Erythroblast (primary cell): ENCODE results near the gene LDB3.

Source experiments
- GATA1 ChIP-seq: IDR thresholded peaks from 2 replicates; pipeline ENCODE4 v1.6.1; 2011; ENCODE audit warnings: low read depth, mild to moderate bottlenecking, control low read depth, low read length, moderate library complexity
- POLR2A ChIP-seq: IDR thresholded peaks from 2 replicates; pipeline ENCODE4 v1.6.1; 2011; ENCODE audit warnings: mild to moderate bottlenecking, low read length

DNA sequence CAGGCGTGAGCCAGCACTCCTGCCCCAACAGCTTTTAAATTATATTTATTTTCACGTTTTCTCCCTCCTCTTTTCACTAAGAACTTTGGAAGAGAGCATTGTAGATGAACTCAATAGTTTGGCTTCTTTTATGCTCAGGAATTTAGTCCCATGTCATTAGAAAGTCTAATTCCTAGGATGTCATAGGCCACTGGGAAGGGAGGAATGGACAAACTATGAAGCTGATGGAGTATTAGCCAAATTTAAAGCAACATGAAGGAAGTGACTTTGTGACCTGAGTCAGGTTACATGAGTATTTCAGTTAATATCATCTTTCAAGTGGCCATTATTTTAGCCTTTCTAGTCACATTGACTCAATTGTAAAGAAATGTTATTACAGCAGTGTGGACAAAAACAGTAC lies 32.0 kb upstream of the LDB3 start:
- TF ChIP-seq POLR2A (no peak), GATA1 (no peak)
